GM12875 (cell line): ENCODE results near the gene NXPH1.

Experiments used
- H3K4me3 ChIP-seq: one replicate; pipeline ENCODE4 v1.5.1; 2011; ENCODE audit warnings: low read depth, low read length, control low read depth
- TF ChIP-seq, protein P1 (sequence below): IDR thresholded peaks from 2 replicates; pipeline ENCODE4 v1.5.1; 2011; ENCODE audit warnings: low read depth, mild to moderate bottlenecking, control low read depth, inconsistent platforms, low read length, moderate library complexity, borderline replicate concordance; ENCODE audit not compliant: insufficient read depth

Gene NXPH1

DNA sequence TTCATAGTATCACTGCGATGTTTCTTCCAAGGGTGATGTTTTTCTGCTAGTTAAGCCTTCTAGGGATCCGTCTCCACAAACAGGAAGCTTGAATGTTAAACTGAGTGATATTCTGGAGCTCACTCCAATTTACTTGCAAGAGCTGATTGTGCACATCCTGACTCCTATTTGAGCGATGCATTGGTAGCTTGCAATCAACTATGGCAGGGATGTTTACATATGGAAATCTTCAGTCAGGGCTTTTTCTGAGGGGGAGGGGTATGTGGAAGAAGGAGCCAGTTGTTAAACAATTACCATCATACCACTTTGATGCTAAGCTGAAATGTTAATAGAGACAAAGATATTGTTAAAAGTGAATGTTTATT is 43.2 kb upstream of the NXPH1 start:
- H3K4me3 ChIP-seq, result no peak overlapping the region
- TF ChIP-seq, protein P1, sequence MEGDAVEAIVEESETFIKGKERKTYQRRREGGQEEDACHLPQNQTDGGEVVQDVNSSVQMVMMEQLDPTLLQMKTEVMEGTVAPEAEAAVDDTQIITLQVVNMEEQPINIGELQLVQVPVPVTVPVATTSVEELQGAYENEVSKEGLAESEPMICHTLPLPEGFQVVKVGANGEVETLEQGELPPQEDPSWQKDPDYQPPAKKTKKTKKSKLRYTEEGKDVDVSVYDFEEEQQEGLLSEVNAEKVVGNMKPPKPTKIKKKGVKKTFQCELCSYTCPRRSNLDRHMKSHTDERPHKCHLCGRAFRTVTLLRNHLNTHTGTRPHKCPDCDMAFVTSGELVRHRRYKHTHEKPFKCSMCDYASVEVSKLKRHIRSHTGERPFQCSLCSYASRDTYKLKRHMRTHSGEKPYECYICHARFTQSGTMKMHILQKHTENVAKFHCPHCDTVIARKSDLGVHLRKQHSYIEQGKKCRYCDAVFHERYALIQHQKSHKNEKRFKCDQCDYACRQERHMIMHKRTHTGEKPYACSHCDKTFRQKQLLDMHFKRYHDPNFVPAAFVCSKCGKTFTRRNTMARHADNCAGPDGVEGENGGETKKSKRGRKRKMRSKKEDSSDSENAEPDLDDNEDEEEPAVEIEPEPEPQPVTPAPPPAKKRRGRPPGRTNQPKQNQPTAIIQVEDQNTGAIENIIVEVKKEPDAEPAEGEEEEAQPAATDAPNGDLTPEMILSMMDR, result no peak

DNA sequence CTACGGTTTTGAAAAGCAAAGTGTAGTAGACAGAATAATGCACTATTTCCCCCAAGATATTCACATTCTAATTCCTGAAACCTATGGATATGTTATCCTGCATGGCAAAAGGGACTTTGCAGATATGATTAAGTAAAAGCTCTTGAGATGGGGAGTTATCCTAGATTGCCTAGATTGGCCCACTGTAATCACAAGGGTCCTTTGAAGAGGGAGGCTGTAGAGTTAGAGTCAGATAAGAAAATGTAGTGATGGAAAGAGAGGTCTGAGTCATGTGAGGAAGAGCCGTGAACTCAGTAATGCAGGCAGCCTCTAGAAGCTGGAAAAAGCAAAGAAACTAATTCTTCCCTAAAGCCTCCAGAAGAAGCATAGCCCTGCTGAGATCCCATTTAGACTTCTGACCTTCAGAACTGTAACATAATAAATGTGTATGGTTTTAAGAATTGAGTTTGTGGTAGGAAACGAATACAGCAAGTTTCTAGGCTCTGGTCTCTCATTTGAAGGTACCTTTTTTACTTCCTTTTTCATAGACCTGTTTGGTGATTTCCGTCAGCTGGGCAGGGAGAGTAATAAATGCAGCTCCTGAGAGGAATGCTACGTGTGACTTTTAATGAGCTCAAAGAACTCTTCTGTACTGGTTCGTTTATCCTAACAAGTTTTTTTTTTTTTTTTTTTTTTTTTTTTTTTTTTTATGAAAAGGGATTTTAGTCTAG is 41.9 kb upstream of the NXPH1 start:
- H3K4me3 ChIP-seq, result no peak overlapping the region
- TF ChIP-seq, protein P1, result no peak

DNA sequence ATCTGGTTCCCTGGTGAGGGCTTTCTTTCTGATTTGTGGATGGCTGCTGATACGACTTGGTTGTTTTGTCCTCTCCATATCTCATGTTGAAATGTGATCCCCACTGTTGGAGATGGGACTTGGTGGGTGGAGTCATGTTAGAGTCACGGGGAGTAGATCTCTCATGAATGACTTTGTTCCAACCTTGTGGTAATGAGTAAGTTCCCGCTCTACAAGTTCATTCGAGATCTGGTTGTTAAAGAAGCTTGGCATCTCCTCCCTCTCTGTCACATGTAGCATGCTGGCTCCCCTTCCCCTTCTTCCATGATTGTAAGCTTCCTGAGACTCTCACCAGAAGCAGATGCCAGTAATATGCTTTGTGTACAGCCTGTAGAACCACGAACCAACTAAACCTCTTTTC is 37.1 kb upstream of the NXPH1 start:
- TF ChIP-seq, protein P1, result no peak
- H3K4me3 ChIP-seq, result no peak overlapping the region

DNA sequence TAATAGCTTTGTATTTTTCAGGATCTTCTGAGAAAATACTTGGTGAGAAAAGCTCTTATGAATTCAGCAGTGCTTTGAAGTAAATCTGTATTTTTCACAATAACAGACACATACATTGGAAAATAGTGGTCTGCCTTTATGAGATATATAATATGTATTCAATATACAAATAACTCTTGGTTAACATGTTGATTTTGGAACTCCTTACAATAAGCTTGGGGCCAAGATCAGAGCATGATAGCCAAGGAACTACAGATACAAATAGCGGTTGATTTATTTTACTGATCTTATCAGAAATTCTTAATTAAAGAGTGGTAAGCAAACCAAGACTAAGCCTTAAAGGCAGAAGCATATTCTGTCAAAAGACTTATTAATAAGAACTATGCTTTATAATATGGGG is 24.5 kb upstream of the NXPH1 start:
- H3K4me3 ChIP-seq, result no peak overlapping the region
- TF ChIP-seq, protein P1, result no peak

DNA sequence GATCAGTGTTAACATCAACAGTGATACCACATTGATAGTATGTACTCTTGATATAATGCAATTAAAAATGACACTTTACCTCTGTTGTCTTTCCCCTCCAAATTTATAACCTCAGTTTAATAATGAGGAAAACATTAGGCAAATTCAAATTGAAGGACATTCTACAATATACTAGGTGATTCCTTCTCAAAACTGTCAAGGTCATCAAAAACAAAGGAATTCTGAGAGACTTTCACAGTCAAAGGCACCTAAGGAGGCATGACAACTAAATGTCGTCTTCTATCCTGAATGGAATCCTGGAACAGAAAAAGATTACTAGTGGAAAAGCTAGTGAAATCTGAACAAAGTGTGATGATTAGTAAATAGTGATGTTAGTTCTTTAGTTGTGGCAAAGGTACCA is 22.3 kb upstream of the NXPH1 start:
- no peak overlapping the region for H3K4me3 ChIP-seq
- TF ChIP-seq, protein P1, result no peak

GRCh38 chr7:8413600-8413999 is 19.8 kb upstream of the NXPH1 start:
- TF ChIP-seq, protein P1, result no peak
- H3K4me3 ChIP-seq, result no peak overlapping the region

DNA sequence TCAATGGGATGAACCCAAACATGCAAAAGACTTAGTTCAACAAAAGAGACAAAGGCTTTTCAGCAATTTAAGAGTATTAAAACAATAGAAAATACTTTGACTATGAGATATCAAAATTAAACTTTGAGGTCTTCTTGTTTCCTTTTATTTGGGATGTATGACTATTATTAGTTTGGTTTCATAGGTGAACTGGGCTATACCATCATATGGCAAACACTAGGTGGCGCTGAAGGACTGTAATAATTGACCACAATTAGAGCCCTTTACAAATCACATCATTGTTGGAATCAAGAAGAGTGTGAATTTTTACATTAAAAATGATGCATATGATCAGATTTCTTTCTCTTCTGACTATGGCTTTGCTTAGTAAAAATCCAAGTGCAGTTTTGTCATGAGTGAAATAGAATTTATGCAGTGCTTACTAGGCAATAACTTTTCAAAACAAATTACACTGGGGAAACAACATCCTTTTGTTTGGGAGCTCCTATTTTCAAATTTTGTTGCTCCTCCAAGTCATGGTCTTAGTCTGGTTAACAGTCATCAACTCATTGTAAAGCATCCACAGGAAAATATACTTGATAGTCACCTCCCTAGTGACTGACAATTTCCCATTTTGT is 14.7 kb upstream of the NXPH1 start:
- TF ChIP-seq, protein P1, result peak; percentile 52; the same call in 1 of the 2 replicates
- no peak overlapping the region for H3K4me3 ChIP-seq
